Neural cell (in vitro differentiated cells): ENCODE results near the gene SLCO1B3. TPM values are rescaled to one million over a fixed set of nuclear protein-coding genes. Genes with fewer than 3 reads are reported as not detected.
"Not testable (repeated sequence)": the region's sequence is repeated elsewhere in the genome, so short reads cannot be mapped to it uniquely, and the experiment has no call there.

Experiments used
- H2AFZ ChIP-seq: fragments of 200-600, 300-800 bp; sonication (generic), shearing (Covaris generic); 2 replicates; pipeline ENCODE4 v1.6.0; 2014; ENCODE audit warnings: low read depth, mild to moderate bottlenecking, antibody characterized with exemption, low read length, moderate library complexity
- H3F3A ChIP-seq: fragments of 200-600 bp; shearing (Covaris generic); 2 replicates; pipeline ENCODE4 v1.6.1; 2016; ENCODE audit warnings: mild to moderate bottlenecking, moderate library complexity, mixed read lengths, antibody characterized with exemption, low read length; ENCODE audit not compliant: insufficient read depth, poor library complexity, severe bottlenecking
- H3K27ac ChIP-seq: fragments of 200-600, 300-800 bp; sonication (generic), shearing (Covaris generic); 2 replicates; pipeline ENCODE4 v1.5.1; 2014; ENCODE audit warnings: mild to moderate bottlenecking, low read length, moderate library complexity
- H3K27me3 ChIP-seq: fragments of 300-800, 200-600 bp; sonication (generic), shearing (Covaris generic); 2 replicates; pipeline ENCODE4 v1.6.0; 2014; ENCODE audit warnings: mild to moderate bottlenecking, low read depth, low read length, moderate library complexity; ENCODE audit not compliant: insufficient read depth
- H3K36me3 ChIP-seq: fragments of 300-800, 200-600 bp; sonication (generic), shearing (Covaris generic); 2 replicates; pipeline ENCODE4 v1.5.1; 2014; ENCODE audit warnings: mild to moderate bottlenecking, antibody characterized with exemption, low read length, moderate library complexity; ENCODE audit not compliant: insufficient read depth
- H3K4me2 ChIP-seq: fragments of 300-800, 200-600 bp; sonication (generic), shearing (Covaris generic); 2 replicates; pipeline ENCODE4 v1.6.0; 2014; ENCODE audit warnings: mild to moderate bottlenecking, low read length
- H3K4me3 ChIP-seq: fragments of 300-800, 200-600 bp; sonication (generic), shearing (Covaris generic); 2 replicates; pipeline ENCODE4 v1.5.1; 2014; ENCODE audit warnings: mild to moderate bottlenecking, low read length, moderate library complexity
- H3K79me2 ChIP-seq: fragments of 200-600 bp; shearing (Covaris generic); replicated peaks from 2 replicates; pipeline ENCODE4 v1.6.0; 2014; ENCODE audit warnings: mild to moderate bottlenecking, low read length, moderate library complexity; ENCODE audit not compliant: insufficient read depth
- H3K9ac ChIP-seq: fragments of 300-800, 200-600 bp; sonication (generic), shearing (Covaris generic); 2 replicates; pipeline ENCODE4 v1.6.1; 2016; ENCODE audit warnings: mild to moderate bottlenecking, low read length, mixed read lengths
- H3K9me2 ChIP-seq: fragments of 200-600 bp; shearing (Covaris generic); 2 replicates; pipeline ENCODE4 v1.6.1; 2016; ENCODE audit warnings: mild to moderate bottlenecking, low read length, mixed read lengths; ENCODE audit not compliant: insufficient read depth
- H3K9me3 ChIP-seq: fragments of 200-600, 300-800 bp; sonication (generic), shearing (Covaris generic); 2 replicates; pipeline ENCODE4 v1.6.1; 2016; ENCODE audit warnings: mild to moderate bottlenecking, mixed run types, low read length, moderate library complexity, mixed read lengths
- H4K20me1 ChIP-seq: fragments of 200-600 bp; shearing (Covaris generic); 2 replicates; pipeline ENCODE4 v1.6.1; 2016; ENCODE audit warnings: mild to moderate bottlenecking, mixed run types; ENCODE audit not compliant: insufficient read depth
- EP300 ChIP-seq: fragments of 450-650 bp; conservative IDR thresholded peaks from 2 replicates; pipeline ENCODE4 v1.6.1; 2014; ENCODE audit warnings: antibody characterized with exemption, mild to moderate bottlenecking, moderate library complexity; ENCODE audit not compliant: poor library complexity, severe bottlenecking
- EZH2 ChIP-seq: fragments of 200-600, 300-800 bp; shearing (Covaris generic), sonication (generic); IDR thresholded peaks from 2 replicates; pipeline ENCODE4 v1.6.1; 2014; ENCODE audit warnings: antibody characterized with exemption, low read length, borderline replicate concordance, mild to moderate bottlenecking; ENCODE audit not compliant: insufficient read depth, poor library complexity, severe bottlenecking
- MXI1 ChIP-seq: fragments of 450-650 bp; conservative IDR thresholded peaks from 2 replicates; pipeline ENCODE4 v1.6.1; 2014; ENCODE audit warnings: antibody characterized with exemption, mild to moderate bottlenecking; ENCODE audit not compliant: poor library complexity, severe bottlenecking
- POLR2AphosphoS5 ChIP-seq: IDR thresholded peaks from 2 replicates; pipeline ENCODE4 v1.6.1; 2012
- RAD21 ChIP-seq: fragments of 450-650 bp; conservative IDR thresholded peaks from 2 replicates; pipeline ENCODE4 v1.6.1; 2014; ENCODE audit warnings: antibody characterized with exemption, mild to moderate bottlenecking, moderate library complexity
- SMC3 ChIP-seq: fragments of 450-650 bp; conservative IDR thresholded peaks from 2 replicates; pipeline ENCODE4 v1.6.1; 2014; ENCODE audit warnings: antibody characterized with exemption, mild to moderate bottlenecking, moderate library complexity; ENCODE audit not compliant: poor library complexity
- TAF1 ChIP-seq: IDR thresholded peaks from 2 replicates; pipeline ENCODE4 v1.6.1; 2012; ENCODE audit warnings: low read depth
- polyA plus RNA-seq: library from polyadenylated mRNA; depleted of rRNA; stranded (reverse); fragments of >200 nt; gene quantifications from 2 replicates; pipeline ENCODE4 v1.2.3, GENCODE V29; 2014
- TF ChIP-seq, protein P1 (sequence below): fragments of 450-650 bp; IDR thresholded peaks from 2 replicates; pipeline ENCODE4 v1.5.1; 2014; ENCODE audit warnings: antibody characterized with exemption, mild to moderate bottlenecking, moderate library complexity; ENCODE audit not compliant: poor library complexity, severe bottlenecking
- TF ChIP-seq, protein P2 (sequence below): IDR thresholded peaks from 2 replicates; pipeline ENCODE4 v1.6.1; 2012; ENCODE audit warnings: borderline replicate concordance

Gene SLCO1B3
- polyA plus RNA-seq, 1 donor from 2014 or later = not detected

DNA sequence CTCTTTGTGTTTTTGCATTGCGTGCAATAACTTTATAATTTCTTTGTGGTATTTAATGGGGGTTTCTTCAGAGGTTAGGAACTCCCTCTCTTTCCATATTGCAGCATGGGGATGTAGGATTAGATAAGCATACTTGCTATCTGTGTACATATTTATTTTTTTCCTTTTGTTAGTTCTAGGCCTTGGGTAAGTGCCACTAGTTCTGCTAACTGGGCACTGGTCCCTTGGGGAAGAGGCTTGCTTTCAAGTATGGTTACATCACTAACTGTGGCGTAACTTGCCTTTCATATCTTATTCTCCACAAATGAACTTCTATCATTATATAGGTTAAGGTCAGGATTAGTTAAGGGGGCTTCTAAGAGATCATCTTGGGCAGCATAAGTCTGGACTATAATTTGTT is 31.5 kb upstream of the SLCO1B3 start:
- no peak overlapping the region for H3K27ac ChIP-seq
- TF ChIP-seq, protein P1, sequence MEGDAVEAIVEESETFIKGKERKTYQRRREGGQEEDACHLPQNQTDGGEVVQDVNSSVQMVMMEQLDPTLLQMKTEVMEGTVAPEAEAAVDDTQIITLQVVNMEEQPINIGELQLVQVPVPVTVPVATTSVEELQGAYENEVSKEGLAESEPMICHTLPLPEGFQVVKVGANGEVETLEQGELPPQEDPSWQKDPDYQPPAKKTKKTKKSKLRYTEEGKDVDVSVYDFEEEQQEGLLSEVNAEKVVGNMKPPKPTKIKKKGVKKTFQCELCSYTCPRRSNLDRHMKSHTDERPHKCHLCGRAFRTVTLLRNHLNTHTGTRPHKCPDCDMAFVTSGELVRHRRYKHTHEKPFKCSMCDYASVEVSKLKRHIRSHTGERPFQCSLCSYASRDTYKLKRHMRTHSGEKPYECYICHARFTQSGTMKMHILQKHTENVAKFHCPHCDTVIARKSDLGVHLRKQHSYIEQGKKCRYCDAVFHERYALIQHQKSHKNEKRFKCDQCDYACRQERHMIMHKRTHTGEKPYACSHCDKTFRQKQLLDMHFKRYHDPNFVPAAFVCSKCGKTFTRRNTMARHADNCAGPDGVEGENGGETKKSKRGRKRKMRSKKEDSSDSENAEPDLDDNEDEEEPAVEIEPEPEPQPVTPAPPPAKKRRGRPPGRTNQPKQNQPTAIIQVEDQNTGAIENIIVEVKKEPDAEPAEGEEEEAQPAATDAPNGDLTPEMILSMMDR = no peak
- no peak for TF ChIP-seq EZH2
- no peak for TF ChIP-seq POLR2AphosphoS5
- no peak for TF ChIP-seq SMC3
- no peak for TF ChIP-seq MXI1
- no peak for TF ChIP-seq EP300
- no peak for TF ChIP-seq TAF1
- no peak for TF ChIP-seq RAD21
- TF ChIP-seq, protein P2, sequence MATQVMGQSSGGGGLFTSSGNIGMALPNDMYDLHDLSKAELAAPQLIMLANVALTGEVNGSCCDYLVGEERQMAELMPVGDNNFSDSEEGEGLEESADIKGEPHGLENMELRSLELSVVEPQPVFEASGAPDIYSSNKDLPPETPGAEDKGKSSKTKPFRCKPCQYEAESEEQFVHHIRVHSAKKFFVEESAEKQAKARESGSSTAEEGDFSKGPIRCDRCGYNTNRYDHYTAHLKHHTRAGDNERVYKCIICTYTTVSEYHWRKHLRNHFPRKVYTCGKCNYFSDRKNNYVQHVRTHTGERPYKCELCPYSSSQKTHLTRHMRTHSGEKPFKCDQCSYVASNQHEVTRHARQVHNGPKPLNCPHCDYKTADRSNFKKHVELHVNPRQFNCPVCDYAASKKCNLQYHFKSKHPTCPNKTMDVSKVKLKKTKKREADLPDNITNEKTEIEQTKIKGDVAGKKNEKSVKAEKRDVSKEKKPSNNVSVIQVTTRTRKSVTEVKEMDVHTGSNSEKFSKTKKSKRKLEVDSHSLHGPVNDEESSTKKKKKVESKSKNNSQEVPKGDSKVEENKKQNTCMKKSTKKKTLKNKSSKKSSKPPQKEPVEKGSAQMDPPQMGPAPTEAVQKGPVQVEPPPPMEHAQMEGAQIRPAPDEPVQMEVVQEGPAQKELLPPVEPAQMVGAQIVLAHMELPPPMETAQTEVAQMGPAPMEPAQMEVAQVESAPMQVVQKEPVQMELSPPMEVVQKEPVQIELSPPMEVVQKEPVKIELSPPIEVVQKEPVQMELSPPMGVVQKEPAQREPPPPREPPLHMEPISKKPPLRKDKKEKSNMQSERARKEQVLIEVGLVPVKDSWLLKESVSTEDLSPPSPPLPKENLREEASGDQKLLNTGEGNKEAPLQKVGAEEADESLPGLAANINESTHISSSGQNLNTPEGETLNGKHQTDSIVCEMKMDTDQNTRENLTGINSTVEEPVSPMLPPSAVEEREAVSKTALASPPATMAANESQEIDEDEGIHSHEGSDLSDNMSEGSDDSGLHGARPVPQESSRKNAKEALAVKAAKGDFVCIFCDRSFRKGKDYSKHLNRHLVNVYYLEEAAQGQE = no peak
- no peak overlapping the region for H3K4me3 ChIP-seq
- no peaks in the 10 kb centered on the region for H3K27me3 ChIP-seq
- H4K20me1 ChIP-seq = no peaks in the 10 kb centered on the region
- no peaks in the 10 kb centered on the region for H3K36me3 ChIP-seq
- no peaks in the 10 kb centered on the region for H3K79me2 ChIP-seq
- no peak overlapping the region for H2AFZ ChIP-seq
- H3K9me3 ChIP-seq = no peaks in the 10 kb centered on the region
- H3K9me2 ChIP-seq = no peaks in the 10 kb centered on the region
- H3F3A ChIP-seq = no peaks in the 10 kb centered on the region
- no peak overlapping the region for H3K9ac ChIP-seq
- no peak overlapping the region for H3K4me2 ChIP-seq

GRCh38 chr12:20779971-20780370 is 30.5 kb upstream of the SLCO1B3 start:
- H3K4me2 ChIP-seq, H3F3A ChIP-seq, H3K9me2 ChIP-seq, H3K27ac ChIP-seq, H4K20me1 ChIP-seq, H3K27me3 ChIP-seq, H3K36me3 ChIP-seq, H2AFZ ChIP-seq, H3K4me3 ChIP-seq, H3K9me3 ChIP-seq, H3K79me2 ChIP-seq, H3K9ac ChIP-seq: not testable (repeated sequence)

- H3K4me3 ChIP-seq, H2AFZ ChIP-seq, H3K9me3 ChIP-seq, H3K36me3 ChIP-seq, H3K27ac ChIP-seq, H3K9ac ChIP-seq, H3K9me2 ChIP-seq, H4K20me1 ChIP-seq, H3K27me3 ChIP-seq, H3K4me2 ChIP-seq, H3F3A ChIP-seq, H3K79me2 ChIP-seq: not testable (repeated sequence)
These were observed 26.6 kb upstream of the SLCO1B3 start for GRCh38 chr12:20783796-20784357.
